UCSD-AML1 (cell line): ENCODE measurements around the gene REL.
"Not testable (repeated sequence)": the region's sequence is repeated elsewhere in the genome, so short reads cannot be mapped to it uniquely, and the experiment has no call there.

Source experiments
- DNase-seq: peaks from one replicate; lab custom pipeline; 2025; ENCODE audit not compliant: unreplicated experiment; lab: John Stamatoyannopoulos, UW

REL gene

DNA sequence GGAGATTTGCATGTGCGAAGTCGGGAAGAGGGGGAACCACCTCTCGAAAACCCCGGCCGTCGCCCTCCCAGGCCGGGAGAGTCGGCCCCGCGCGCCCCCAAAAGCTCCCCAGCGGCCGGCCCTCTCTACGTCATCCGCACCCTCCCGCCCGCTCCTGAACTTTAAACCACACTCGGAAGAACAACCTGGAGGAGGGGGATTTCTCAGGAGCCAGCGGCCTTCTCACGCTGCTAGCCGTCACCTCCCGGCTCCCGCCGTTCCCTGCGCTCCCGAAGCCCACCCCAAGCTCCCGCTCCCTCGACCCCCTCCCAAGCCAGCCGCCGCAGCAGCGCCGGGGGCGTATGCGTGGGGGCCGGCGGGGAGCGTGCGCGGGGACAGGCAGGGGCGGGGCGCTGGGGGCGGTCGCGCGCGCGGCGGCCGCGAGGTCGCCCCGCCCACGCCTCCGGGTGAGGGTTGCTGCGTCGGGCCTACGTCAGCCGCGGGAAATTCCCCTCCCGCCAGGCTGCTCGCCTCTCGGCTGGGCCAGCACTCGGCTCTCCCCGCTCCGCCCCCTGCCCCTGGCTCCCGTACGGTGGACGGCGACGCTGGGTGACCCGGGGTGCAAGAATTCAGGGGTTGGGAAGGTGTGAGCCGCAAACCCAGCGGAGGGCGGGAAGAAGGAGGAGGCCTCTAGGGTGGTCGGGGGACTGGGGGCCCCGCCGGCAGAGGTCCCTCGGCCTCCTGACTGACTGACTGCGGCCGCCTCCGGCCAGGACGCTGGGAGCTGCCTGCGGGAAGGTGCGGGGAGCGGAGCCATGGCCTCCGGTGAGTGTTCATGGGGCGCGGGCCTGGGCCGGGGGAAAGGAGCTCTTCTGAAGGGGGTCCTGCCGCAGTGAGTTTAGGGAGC lies at the start of gene REL:
Gene REL (plus strand): TSS at position 528 of the 886 bp plus-strand sequence. CDS start 267 bp downstream, at position 795.
- DNase-seq = peak; percentile 92

DNA sequence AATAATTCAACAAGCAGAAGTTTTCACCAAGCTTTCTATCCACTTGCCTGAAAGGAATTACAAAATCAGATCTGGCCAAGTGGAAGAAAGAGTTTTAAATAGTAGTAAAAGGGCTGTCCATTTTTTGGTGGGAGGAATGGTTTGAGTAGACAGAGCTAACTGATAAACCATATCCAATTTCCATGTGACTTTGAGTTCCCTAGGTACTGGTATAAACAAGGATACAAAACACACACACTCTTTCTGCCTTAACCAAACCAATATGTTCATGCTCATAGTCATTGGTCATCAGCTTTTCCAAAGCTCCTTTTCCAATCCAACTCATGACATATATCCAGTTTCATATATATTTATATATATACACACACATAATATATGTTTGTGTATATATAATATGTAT lies 49.5 kb upstream of the REL start:
- no peak for DNase-seq

DNA sequence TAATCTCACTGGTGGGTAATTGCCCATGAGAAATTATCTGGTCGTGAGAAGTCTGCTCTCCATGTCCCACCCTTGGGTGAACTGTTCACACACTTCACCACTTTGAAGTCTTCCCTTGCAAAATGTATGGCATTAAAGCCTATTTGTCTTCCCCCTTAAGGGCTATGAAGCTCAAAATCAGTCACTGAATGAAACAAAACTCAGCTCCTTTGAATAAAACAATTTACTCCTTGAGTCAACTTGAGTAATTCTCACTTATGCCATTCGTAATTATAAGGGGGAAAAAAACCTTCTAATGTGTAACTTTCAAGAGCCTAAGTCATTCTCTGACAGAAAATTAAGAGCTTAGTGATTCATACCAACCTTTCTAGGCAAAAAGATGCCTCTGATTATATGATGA lies 48.8 kb upstream of the REL start:
- DNase-seq = no peak

DNA sequence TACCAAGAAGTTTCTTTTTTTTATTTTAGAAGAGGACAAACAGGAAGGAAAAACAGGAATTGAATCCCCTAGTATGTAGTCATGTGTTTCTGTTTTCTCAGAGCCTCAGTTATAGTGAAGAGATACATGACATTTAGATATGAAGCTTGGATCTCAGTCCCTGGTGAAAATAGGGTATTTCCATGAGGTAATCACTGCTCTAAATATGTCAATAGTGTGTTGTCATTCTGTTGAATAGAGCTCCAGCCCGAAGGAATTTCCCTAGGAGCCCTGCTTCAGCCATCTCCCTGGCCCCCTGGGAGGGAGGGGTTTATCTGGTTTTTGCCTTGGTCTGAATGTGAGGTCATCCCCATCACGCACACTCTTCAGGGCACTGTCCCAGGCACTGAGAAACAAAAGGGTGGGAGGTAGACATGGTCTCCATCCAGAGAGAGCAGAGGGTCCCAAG lies 47.1 kb upstream of the REL start:
- DNase-seq = no peak

DNA sequence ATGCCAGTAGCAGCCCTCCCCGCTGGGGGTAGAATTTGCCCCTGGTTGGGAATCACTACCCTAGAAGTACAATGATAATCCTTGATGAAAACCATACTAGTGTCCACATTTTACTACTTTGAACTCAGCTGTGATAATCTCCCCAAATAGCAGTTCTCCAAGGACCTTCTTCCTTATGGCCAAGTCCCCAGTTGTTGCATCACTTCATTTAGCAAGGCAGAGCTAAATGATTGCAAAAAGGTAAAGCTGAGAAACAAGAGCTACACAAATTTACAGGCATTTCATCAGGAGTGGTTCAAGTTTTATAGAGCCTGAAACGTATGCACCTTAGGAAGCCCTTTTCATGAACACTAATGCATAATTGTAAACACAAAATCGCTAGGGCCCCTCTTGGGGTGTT lies 44.9 kb upstream of the REL start:
- DNase-seq = no peak

DNA sequence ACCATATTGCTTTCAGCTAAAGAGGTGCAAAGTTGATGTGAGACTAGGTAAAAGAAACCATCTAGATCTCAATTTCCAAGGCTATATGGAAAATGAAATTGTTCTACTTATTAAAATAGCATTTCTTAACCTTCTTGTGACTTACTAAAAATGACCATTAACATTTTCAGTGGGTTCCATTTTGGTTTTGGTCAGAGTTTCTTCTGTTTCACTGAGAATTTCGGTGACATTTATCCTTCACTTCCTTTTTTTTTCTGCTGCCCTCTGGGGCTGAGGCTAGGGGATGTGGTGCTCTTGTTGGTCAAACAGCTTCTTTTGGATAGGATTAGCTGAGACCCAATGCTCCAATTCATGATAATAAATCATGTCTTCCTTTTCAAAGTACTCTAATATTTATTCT lies 44.3 kb upstream of the REL start:
- no peak for DNase-seq

DNA sequence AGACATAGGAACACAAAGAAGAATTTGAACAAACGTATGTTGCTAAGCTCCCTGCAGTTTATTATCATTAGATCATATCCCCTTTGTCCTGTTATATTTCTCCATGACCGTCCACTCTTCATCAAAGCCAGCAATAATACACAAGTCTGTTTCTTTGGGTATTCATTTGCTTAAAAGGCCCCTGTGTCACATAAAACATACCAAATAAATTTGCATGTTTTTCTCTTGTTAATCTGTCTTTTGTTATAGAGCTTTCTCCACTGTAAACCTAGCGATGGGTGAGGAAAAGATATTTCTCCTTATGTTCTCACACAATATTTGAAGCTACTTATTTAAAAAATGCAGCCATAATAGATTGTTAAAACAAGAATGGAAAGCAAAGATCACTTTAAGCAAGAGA lies 42.9 kb upstream of the REL start:
- no peak for DNase-seq

DNA sequence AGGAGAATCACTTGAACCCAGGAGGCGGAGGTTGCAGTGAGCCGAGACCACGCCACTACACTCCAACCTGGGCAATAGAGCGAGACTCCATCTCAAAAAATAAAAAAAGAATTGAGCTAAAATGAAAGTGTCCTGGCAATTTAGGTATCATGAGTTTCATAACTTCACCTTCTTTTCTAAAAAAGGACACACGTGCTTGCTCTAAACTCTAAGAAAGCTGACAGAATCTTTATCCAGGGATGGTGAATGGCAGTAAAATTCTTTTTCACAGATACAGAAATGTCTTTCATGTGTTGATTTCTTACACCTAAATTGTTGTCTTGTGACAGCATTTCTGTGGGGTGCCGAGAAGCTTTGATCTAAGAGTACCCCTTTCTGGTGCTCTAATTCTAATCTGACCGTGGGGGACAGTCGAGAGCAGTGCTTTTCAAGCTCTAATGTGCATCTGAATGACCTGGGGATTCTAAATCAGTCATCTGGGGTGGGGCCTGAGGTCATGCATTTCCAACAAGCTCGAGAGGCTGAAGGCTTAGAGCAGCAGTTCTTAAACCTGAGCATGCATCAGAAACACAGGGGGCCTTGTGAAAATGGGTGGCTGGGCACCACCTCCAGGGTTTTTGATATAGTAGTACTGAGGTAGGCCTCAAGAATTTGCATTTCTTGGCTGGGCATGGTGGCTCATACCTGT lies 42.1 kb upstream of the REL start:
- no peak for DNase-seq

DNA sequence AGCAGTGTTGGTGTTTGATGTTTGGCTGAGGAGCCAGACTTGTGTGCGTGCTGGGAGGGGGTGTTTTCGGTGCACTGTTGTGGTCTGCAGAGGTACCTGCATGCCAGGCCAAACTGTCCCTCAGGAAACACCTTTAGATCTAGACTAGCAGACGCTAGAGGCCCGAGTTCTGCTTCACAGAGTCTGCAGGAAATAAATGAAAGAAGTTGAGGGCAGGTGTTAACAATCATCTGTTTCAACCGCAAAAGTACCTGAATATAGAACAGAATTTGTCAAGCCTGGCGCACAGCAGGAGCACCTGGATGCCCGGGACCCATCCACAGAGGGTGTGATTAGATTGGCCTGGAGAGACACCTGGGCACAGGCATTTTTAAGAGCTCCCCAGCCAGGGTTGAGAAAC lies 40.5 kb upstream of the REL start:
- peak; percentile 20 for DNase-seq

DNA sequence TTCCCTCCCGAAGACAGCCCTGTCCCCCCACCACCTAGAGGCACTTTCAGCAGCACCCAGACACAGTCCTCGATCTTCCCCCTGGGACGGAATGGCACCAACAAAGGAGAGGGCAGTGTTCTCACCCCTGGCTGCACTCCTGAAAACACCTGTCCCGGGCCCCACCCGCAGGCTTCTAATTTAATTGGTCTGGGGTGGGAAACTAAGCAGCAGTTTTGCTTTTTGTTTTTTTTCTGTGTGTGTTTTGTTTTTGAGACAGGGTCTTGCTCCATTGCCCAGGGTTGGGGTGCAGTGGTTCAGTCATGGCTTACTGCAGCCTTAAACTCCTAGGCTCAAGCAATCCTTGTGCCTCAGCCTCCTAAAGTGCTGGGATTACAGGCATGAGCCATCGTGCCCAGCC lies 38.4 kb upstream of the REL start:
- DNase-seq = no peak

DNA sequence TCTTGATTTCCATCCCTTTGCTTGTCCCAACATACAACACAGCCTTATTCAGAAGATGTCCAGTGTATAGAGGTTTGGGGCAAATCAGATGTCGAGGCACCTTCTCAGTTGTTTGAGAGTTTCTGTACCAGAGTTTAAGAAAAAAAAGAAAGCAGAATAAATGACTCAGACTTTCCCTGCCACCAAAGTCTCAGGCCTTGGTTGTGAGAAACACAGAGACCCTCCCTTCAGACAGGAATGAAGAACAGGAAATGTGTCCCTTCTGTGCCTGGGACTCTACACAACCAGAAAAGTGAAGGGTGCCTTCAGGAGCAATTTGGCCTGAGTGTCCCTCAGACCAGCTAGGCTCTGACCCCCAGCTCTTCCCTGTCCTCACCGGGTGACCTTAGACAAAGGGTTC lies 37.3 kb upstream of the REL start:
- DNase-seq = no peak

DNA sequence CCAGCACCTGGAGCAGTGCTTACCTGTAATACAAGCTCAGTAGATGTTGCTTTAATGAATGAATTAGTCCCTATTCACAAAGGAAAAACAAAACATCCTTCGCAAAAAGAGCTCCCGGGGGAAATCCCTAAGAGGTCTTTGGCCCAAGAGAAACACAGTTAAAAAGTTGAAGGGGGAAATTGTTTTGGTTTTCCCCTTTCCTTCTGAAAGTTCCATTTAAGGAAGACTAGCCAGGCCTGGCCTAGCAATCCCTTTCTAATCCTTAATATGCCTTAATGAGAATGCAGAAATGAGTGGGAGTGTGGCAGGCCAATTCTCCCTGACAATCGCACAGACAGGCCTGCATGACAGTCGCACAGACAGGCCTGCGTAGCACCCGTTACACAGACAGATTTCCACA lies 33.5 kb upstream of the REL start:
- DNase-seq = no peak

DNA sequence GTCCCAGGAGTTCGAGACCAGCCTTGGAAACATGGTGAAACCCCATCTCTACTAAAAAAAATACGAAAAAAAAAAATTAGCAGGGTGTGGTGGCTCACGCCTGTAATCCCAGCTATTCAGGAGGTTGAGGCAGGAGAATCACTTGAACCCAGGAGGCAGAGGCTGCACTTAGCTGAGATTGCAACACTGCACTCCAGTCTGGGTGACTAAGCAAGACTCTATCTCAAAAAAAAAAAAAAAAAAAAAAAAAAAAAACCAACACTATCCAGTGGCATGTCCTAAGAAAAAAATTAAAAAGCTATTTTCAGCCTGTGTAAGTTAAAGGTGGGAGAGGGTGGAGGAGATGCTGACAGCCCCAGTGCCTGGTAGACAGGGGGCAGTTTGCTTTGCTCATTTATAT lies 32.2 kb upstream of the REL start:
- no peak for DNase-seq

DNA sequence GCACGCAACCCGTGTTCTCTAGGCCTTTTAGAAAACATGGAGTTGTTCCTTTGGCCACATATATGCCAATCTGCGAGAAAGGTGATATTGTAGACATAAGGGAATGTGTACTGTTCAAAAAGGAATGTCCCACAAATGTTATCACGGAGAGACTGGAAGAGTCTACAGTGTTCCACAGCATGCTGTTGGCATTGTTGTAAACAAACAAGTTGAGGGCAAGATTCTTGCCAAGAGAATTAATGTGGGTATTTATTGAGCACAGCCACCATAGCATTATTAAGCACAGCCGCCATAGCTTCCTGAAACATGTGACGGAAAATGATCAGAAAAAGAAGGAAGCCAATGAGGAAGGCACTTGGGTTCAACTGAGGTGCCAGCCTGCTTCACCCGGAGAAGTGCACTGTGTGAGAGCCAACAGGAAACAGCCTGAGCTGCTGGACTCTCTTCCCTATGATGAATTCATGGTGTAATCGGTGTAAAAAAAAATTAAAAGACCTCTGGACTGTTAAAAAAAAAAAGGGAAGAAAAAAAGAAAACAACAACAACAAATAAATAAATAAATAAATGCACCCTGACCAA lies 29.0 kb upstream of the REL start:
- DNase-seq = peak; percentile 46

DNA sequence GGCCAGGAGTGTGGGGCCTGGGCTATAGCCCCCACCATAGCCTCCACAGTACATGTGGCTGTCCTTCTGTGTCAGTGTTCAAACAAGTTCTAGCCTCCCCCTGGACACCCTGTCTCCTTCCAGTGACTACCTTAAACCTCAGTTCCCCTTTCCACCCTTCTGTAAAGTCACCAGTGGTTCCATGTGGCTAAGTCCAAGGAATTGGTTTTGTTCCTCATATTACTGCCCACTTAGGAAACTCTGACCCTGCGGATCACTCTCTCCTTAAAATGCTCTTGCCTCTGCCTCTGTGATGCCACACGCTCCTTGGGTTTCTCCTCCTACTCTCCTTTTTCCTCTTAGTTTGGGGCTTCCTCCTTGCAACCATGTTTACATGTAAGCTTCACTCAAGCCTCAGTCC lies 27.8 kb upstream of the REL start:
- DNase-seq = no peak

DNA sequence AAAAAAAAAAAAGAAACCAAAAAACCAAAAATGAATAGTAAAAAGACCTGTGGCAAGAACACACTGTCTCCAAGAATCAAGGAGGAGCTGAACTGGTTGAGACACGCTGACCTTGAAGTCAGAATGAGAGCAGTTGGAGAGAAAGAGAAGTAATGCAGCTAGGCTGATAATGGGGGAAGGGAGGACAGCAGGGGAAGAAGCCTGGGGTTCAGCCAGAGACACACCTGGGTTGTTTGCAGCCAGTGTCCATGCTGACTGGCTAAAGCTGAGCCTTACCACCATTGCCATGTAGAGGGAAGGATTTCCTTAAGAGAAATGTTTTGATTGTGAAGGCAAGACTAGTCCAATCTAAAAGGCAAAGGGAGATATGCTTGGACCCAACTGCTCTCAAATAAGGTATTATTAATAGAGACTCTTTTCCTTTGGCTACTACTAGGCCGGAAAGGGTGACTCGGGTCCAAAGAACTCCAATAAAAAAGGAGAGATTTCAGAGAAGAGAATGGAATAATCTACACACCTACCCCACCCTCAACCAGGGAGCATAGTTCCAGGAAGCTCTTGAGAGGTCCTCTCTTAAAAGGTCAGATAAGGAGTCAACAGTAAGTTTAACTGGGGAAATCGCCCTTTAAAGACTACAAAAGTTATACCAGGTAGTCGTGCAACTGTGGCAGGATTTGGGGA lies 25.2 kb upstream of the REL start:
- DNase-seq = no peak

DNA sequence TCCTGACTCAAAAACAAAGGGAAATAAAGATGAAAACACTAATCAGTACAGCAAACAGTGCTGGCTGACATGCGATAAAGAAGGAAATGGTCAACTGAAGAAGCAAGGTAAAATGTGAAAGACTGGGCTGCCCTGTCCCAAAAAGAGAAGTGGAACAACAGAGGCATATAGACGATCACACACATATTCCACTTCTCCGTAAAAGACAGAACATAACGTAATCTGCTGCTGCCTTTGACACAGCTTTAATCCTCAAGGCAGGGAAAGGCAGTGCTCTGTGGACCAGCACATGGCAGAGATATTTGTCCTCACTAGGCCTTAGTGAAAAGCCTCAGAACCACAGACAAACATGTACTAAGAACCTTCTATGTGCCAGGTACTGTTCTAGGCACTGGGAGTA lies 24.3 kb upstream of the REL start:
- DNase-seq = no peak

DNA sequence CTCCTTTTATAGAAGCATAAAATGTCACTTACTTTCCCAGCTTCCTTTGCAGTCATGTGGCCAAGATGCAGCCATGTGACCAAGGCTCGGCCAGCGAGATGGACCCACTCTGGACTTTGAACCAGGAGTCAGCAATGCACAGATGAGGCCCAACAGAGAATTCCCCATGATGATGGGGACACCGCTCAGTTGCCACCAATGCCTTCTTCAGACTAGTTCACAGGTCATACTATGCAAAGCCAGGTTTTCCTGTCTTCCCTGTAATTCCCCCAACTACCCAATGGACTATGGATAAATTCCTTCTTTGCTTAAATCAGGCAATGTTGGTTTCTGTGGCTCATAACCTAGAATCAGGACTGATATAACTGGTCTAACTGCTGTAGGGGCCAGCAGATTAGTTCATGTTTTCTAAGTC lies 22.5 kb upstream of the REL start:
- DNase-seq = no peak

DNA sequence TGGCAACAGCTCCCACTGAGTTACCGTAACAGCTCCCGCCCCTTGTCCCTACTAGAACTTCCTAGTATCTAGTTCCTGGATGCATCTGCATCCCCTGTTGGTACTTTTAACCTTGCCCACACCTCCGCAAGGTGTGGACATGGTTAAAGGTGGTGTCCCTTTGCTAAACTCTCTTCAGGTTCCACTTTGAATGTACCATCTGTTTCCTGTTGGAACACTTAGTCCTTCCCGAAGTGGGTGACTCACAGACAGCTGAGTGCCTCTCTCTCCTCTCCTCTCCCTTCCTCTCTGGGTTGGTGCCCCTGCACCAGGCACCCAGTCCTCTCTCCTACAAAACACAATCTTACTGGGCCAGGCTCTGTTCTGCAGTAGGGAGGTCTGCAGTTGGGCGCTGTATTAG lies 19.6 kb upstream of the REL start:
- DNase-seq = peak; percentile 19

DNA sequence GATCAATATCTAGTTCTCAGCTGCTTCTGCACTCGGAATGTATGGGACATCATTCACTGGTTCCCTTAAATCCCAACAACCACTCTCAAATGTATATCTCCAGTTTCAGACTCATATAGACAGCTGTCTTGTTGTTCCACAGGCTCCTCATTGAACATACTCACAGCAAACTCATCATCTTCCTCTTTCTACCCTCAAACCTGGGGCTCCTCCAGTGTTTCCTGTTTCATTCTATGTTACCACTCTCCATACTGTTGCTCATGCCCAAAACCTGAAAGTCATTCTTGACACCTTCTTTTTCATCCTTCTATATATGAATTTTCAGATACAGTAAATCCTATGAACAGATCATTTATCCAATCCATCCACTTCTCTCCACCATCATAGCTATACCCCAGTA lies 18.7 kb upstream of the REL start:
- DNase-seq = no peak

DNA sequence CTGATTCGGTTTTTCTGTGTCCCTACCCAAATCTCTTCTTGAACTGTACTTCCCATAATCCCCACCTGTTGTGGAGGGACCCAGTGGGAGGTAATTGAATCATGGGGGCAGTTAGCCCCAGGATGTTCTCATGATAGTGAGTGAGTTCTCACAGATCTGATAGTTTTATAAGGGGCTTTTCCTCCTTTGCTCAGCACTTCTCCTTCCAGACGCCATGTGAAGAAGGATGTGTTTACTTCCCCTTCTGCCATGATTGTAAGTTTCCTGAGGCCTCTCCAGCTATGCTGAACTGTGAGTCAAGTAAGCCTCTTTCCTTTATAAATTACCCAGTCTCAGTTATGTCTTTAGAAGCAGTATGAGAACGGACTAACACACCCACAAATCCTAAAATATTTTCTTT lies 16.0 kb upstream of the REL start:
- not testable (repeated sequence) for DNase-seq

DNA sequence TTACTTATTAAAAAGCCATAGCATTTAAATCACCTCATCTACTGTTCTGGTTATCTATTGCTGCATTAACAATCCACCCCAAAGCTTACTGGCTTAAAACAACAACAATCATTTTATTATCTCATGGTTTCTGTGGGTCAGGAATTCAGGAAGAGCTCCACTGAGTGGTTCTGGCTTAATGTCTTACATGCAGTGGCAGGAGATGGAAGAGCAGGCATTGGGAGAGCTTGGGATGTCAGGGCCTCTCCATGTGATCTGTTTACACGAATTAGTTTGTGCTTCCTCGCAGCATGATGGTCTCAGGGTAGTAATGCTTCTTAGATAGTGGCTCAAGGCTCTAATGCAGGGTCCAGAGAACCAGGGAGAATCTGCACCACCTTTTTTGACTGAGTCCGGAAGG lies 14.4 kb upstream of the REL start:
- DNase-seq = no peak
